Measurements from ENCODE around the gene GNA12. TPM values are rescaled to one million over a fixed set of nuclear protein-coding genes. Genes with fewer than 3 reads are reported as not detected.
A peak's percentile ranks its signal among the peaks of the same experiment; 100 is the strongest.
"Not testable (repeated sequence)": the region's sequence is repeated elsewhere in the genome, so short reads cannot be mapped to it uniquely, and the experiment has no call there.

Gene GNA12
- total RNA-seq, 2 experiments from 2014 or later: 14.4 to 18.6 TPM

- H3K4me1 Mint-ChIP-seq; ATAC-seq; H3K27me3 Mint-ChIP-seq; H3K4me3 Mint-ChIP-seq; H3K9me3 Mint-ChIP-seq (ENCODE audit: low read depth); H3K27ac Mint-ChIP-seq; CTCF ChIA-PET: not testable (repeated sequence)
- H3K36me3 Mint-ChIP-seq: peaks cover 12% of the 10 kb centered on the region
- peak; percentile 3 for DNase-seq
These were observed 100.5 kb downstream of the GNA12 start for GRCh38 chr7:2743523-2744185.

GRCh38 chr7:2738766-2739549 lies 105.2 kb downstream of the GNA12 start:
- ATAC-seq (no peak), DNase-seq (no peak)
- no peaks in the 10 kb centered on the region for H3K4me1 Mint-ChIP-seq
- no peak overlapping the region for H3K27ac Mint-ChIP-seq
- H3K36me3 Mint-ChIP-seq: peaks cover 2% of the 10 kb centered on the region
- H3K4me3 Mint-ChIP-seq: no peak overlapping the region
- H3K9me3 Mint-ChIP-seq (ENCODE audit: low read depth): no peaks in the 10 kb centered on the region
- no peaks in the 10 kb centered on the region for H3K27me3 Mint-ChIP-seq
- CTCF ChIA-PET: no interaction called here

- CTCF ChIA-PET: interaction anchor here (0.6 to 1.5 kb wide), 2 partner anchors 19 to 28 kb away, joined by 3 to 4 read pairs; no protein-coding TSS in a partner anchor
- Mint-ChIP-seq H3K4me3 (no peak overlapping the region), H3K27ac (no peak overlapping the region), H3K36me3 (peaks cover 2% of the 10 kb centered on the region), H3K27me3 (no peaks in the 10 kb centered on the region), H3K9me3 (ENCODE audit: low read depth) (no peaks in the 10 kb centered on the region), H3K4me1 (no peaks in the 10 kb centered on the region)
- ATAC-seq: no peak
- DNase-seq: no peak
These were observed 106.2 kb downstream of the GNA12 start for GRCh38 chr7:2737771-2738540.

- not testable (repeated sequence) for H3K27ac Mint-ChIP-seq; H3K4me1 Mint-ChIP-seq; H3K9me3 Mint-ChIP-seq (ENCODE audit: low read depth); H3K27me3 Mint-ChIP-seq; H3K36me3 Mint-ChIP-seq; H3K4me3 Mint-ChIP-seq; ATAC-seq; DNase-seq
- CTCF ChIA-PET: interaction anchor here (1.5 kb wide), 1 partner anchor 27 kb away, joined by 4 read pairs; no protein-coding TSS in a partner anchor
These were observed 106.9 kb downstream of the GNA12 start for GRCh38 chr7:2737005-2737743.

- Mint-ChIP-seq H3K36me3 (no peaks in the 10 kb centered on the region), H3K27me3 (no peaks in the 10 kb centered on the region), H3K4me3 (no peak overlapping the region), H3K4me1 (peaks cover 7% of the 10 kb centered on the region), H3K9me3 (ENCODE audit: low read depth) (no peaks in the 10 kb centered on the region), H3K27ac (no peak overlapping the region)
- no peak for DNase-seq
- no peak for ATAC-seq
- CTCF ChIA-PET: interaction anchor here (1.5 kb wide), 1 partner anchor 27 kb away, joined by 4 read pairs; no protein-coding TSS in a partner anchor
These were observed 107.6 kb downstream of the GNA12 start for GRCh38 chr7:2736411-2736914.

- Mint-ChIP-seq H3K27me3 (no peaks in the 10 kb centered on the region), H3K9me3 (ENCODE audit: low read depth) (no peaks in the 10 kb centered on the region), H3K4me1 (peaks cover 14% of the 10 kb centered on the region), H3K36me3 (no peaks in the 10 kb centered on the region), H3K27ac (no peak overlapping the region), H3K4me3 (no peak overlapping the region)
- ATAC-seq (no peak), DNase-seq (no peak)
- CTCF ChIA-PET: no interaction called here
These were observed 108.4 kb downstream of the GNA12 start for GRCh38 chr7:2735744-2736143.

- Mint-ChIP-seq H3K27me3 (no peaks in the 10 kb centered on the region), H3K36me3 (no peaks in the 10 kb centered on the region), H3K4me1 (peaks cover 15% of the 10 kb centered on the region), H3K9me3 (ENCODE audit: low read depth) (no peaks in the 10 kb centered on the region), H3K27ac (no peak overlapping the region), H3K4me3 (no peak overlapping the region)
- CTCF ChIA-PET: no interaction called here
- no peak for DNase-seq
- ATAC-seq: no peak
These were observed 109.1 kb downstream of the GNA12 start for GRCh38 chr7:2734751-2735571.

GRCh38 chr7:2734084-2734686 lies 109.9 kb downstream of the GNA12 start:
- DNase-seq: no peak
- no peaks in the 10 kb centered on the region for H3K36me3 Mint-ChIP-seq
- CTCF ChIA-PET: no interaction called here
- H3K4me3 Mint-ChIP-seq: no peak overlapping the region
- no peaks in the 10 kb centered on the region for H3K9me3 Mint-ChIP-seq (ENCODE audit: low read depth)
- peaks cover 15% of the 10 kb centered on the region for H3K4me1 Mint-ChIP-seq
- no peak overlapping the region for H3K27ac Mint-ChIP-seq
- no peak for ATAC-seq
- no peaks in the 10 kb centered on the region for H3K27me3 Mint-ChIP-seq

- H3K9me3 Mint-ChIP-seq (ENCODE audit: low read depth): no peaks in the 10 kb centered on the region
- peaks cover 15% of the 10 kb centered on the region for H3K4me1 Mint-ChIP-seq
- no peak overlapping the region for H3K4me3 Mint-ChIP-seq
- no peak for DNase-seq
- ATAC-seq: no peak
- CTCF ChIA-PET: no interaction called here
- no peak overlapping the region for H3K27ac Mint-ChIP-seq
- H3K27me3 Mint-ChIP-seq: no peaks in the 10 kb centered on the region
- no peaks in the 10 kb centered on the region for H3K36me3 Mint-ChIP-seq
These were observed 111.0 kb downstream of the GNA12 start for GRCh38 chr7:2732959-2733584.

GRCh38 chr7:2732388-2732787 lies 111.7 kb downstream of the GNA12 start:
- Mint-ChIP-seq H3K9me3 (ENCODE audit: low read depth) (no peaks in the 10 kb centered on the region), H3K4me1 (peaks cover 15% of the 10 kb centered on the region), H3K27ac (no peak overlapping the region), H3K4me3 (no peak overlapping the region), H3K36me3 (no peaks in the 10 kb centered on the region), H3K27me3 (no peaks in the 10 kb centered on the region)
- no peak for ATAC-seq
- no peak for DNase-seq
- CTCF ChIA-PET: no interaction called here

GRCh38 chr7:2730846-2731770 lies 113.0 kb downstream of the GNA12 start:
- CTCF ChIA-PET: interaction anchor here (0.8 to 1.7 kb wide), 3 partner anchors 10 to 32 kb away, joined by 3 to 6 read pairs (median 4); no protein-coding TSS in a partner anchor
- DNase-seq: no peak
- ATAC-seq: no peak
- Mint-ChIP-seq H3K27ac (peak overlapping the region; percentile 9), H3K27me3 (no peaks in the 10 kb centered on the region), H3K4me1 (peaks cover 15% of the 10 kb centered on the region), H3K9me3 (ENCODE audit: low read depth) (no peaks in the 10 kb centered on the region), H3K4me3 (no peak overlapping the region), H3K36me3 (no peaks in the 10 kb centered on the region)

Data from activated CD8-positive, alpha-beta memory T cell treated with anti-CD3 and anti-CD28 coated beads, Interleukin-2, amount 10 ng/mL, durations not matched to agents 7 days and 5 days (primary cell).